PC-3 (cell line): ENCODE measurements around the gene CISTR.

Source experiments
- CTCF ChIP-seq: fragments of 300-600 bp; sonication (generic); conservative IDR thresholded peaks from 2 replicates; pipeline ENCODE4 v1.5.1; 2017; ENCODE audit warnings: antibody characterized with exemption, low read depth, mild to moderate bottlenecking, low read length
- EZH2 ChIP-seq: fragments of 300-600 bp; sonication (generic); IDR thresholded peaks from one replicate; pipeline ENCODE4 v1.6.1; 2017; ENCODE audit warnings: antibody characterized with exemption, mild to moderate bottlenecking, low read length; ENCODE audit not compliant: unreplicated experiment

- TF ChIP-seq CTCF (no peak), EZH2 (no peak)
Measured at GRCh38 chr12:53735556-53735955, 16.2 kb downstream of the CISTR start.
